Measurements from ENCODE around the gene FLT3.
A peak's percentile ranks its signal among the peaks of the same experiment; 100 is the strongest.

Gene FLT3

GRCh38 chr13:27962128-27962841 is 138.1 kb downstream of the FLT3 start:
- Histone ChIP-seq H3K9me3 (no peaks in the 10 kb centered on the region), H3K27ac (no peak overlapping the region), H3K4me3 (no peak overlapping the region), H3K4me1 (peaks cover 0 to 30% (median 22%) of the 10 kb centered on the region in 4 donors), H3K36me3 (no peaks in the 10 kb centered on the region), H3K27me3 (peaks cover 4 to 91% of the 10 kb centered on the region in 2 donors)
- TF ChIP-seq CTCF (IDR thresholded peaks at IDR 0.05) = no peak
- DNase-seq = no peak
- intact Hi-C loops (cut with DNase I; ENCODE audit: low total_unique reads) = no loop called here

- no peak for TF ChIP-seq CTCF (IDR thresholded peaks at IDR 0.05)
- Histone ChIP-seq H3K4me3 (peak overlapping the region in 1 of 2 donors; percentile 35), H3K9me3 (no peaks in the 10 kb centered on the region)
Measured at GRCh38 chr13:27961227-27962085, 138.9 kb downstream of the FLT3 start.

GRCh38 chr13:27960362-27961226 is 139.8 kb downstream of the FLT3 start:
- Histone ChIP-seq H3K27me3 (peaks cover 4 to 88% of the 10 kb centered on the region in 2 donors), H3K36me3 (no peaks in the 10 kb centered on the region), H3K4me3 (peak overlapping the region; percentile 6 to 35), H3K9me3 (no peaks in the 10 kb centered on the region), H3K4me1 (peaks cover 0 to 16% (median 13%) of the 10 kb centered on the region in 4 donors), H3K27ac (no peak overlapping the region)
- TF ChIP-seq CTCF (IDR thresholded peaks at IDR 0.05) = no peak
- intact Hi-C loops (cut with DNase I; ENCODE audit: low total_unique reads) = no loop called here
- no peak for DNase-seq

More at GRCh38 chr13:27961227-27962085, 138.9 kb downstream of the FLT3 start:
- intact Hi-C loops (cut with DNase I; ENCODE audit: low total_unique reads) = no loop called here
- Histone ChIP-seq H3K4me1 (peaks cover 0 to 22% (median 15%) of the 10 kb centered on the region in 4 donors), H3K36me3 (no peaks in the 10 kb centered on the region), H3K27me3 (peaks cover 4 to 90% of the 10 kb centered on the region in 2 donors), H3K27ac (no peak overlapping the region)
- no peak for DNase-seq

GRCh38 chr13:27959976-27960361 is 140.4 kb downstream of the FLT3 start:
- no peak for TF ChIP-seq CTCF (IDR thresholded peaks at IDR 0.05)
- intact Hi-C loops (cut with DNase I; ENCODE audit: low total_unique reads) = no loop called here
- H3K27ac ChIP-seq = no peak overlapping the region
- no peaks in the 10 kb centered on the region for H3K9me3 ChIP-seq
- peaks cover 0 to 16% (median 12%) of the 10 kb centered on the region in 4 donors for H3K4me1 ChIP-seq
- H3K36me3 ChIP-seq = no peaks in the 10 kb centered on the region
- no peak for DNase-seq
- peak overlapping the region in 1 of 2 donors; percentile 35 for H3K4me3 ChIP-seq
- H3K27me3 ChIP-seq = peaks cover 4 to 88% of the 10 kb centered on the region in 2 donors

GRCh38 chr13:27956576-27957300 is 143.6 kb downstream of the FLT3 start:
- peaks cover 4 to 90% of the 10 kb centered on the region in 2 donors for H3K27me3 ChIP-seq
- H3K9me3 ChIP-seq = no peaks in the 10 kb centered on the region
- intact Hi-C loops (cut with DNase I; ENCODE audit: low total_unique reads) = no loop called here
- H3K27ac ChIP-seq = no peak overlapping the region
- no peaks in the 10 kb centered on the region for H3K36me3 ChIP-seq
- H3K4me1 ChIP-seq = peaks cover 0 to 31% (median 27%) of the 10 kb centered on the region in 4 donors
- no peak overlapping the region for H3K4me3 ChIP-seq
- no peak for TF ChIP-seq CTCF (IDR thresholded peaks at IDR 0.05)
- no peak for DNase-seq
